NCI-H69 (cell line): ENCODE results near the gene BBS7.

Experiments used
- DNase-seq: peaks from one replicate; lab custom pipeline; 2025; lab: John Stamatoyannopoulos, UW

Gene BBS7

DNA sequence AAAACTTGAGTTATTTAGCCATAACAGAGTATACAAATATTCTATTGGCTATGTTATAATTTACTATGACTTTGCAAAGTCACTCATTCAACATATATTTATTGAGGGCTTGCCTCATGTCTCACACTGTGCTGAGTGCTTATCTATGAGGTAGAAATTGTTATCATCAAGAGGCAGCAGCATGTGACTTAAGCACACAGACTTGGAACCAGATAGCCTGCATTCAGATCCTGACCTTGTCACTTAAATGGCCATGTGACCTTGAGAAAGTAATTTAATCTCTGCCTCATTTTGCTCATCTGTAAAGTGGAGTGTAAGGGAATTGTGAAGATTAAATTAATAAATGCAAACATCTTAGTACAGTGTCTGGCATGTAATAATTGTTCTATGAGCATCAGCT is 79.3 kb downstream of the BBS7 start:
- DNase-seq, result no peak

GRCh38 chr4:121789960-121790829 is 80.1 kb downstream of the BBS7 start:
- no peak for DNase-seq

DNA sequence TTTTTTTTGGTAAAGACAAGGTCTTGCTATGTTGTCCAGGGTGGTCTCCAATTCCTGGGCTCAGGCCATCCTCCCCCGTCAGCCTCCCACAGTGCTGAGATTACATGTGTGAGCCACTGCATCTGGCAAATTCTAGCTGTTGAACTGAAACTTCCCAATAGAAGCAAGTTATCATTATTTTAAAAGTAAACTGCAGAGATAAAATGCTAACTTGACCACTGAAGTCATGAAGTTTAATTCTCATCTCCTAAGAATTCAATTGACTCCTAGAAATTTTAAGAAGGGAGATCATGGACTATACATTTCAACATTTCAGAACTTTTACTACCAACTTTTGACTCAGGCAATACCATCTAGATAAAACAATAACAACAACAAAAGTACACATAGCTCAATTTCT is 80.8 kb downstream of the BBS7 start:
- DNase-seq, result no peak

GRCh38 chr4:121788896-121789295 is 81.4 kb downstream of the BBS7 start:
- DNase-seq, result no peak

- no peak for DNase-seq
Measured at GRCh38 chr4:121786221-121786620, 84.1 kb downstream of the BBS7 start.

DNA sequence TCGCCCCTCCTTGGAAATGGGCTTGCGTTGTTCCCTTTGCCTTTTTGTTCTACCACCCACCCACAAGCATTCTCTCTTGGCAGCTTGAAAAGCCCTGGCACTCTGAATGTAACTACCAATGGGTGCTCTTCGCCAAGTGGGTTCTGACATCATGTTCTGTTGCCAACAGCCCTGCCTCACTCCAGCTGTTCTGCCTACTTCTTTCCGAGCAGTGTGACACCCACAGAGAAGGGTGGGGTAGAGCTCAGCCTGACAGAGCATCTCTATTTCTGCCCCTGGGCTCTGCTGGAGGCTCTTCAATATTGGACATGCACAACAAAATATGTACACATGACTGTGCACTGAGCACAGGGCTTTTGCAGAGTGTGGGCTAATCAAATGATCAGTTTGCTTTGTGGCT is 84.8 kb downstream of the BBS7 start:
- no peak for DNase-seq

- DNase-seq, result no peak
Measured at GRCh38 chr4:121784975-121785374, 85.3 kb downstream of the BBS7 start.

- DNase-seq, result no peak
Measured at GRCh38 chr4:121784401-121784800, 85.9 kb downstream of the BBS7 start.

GRCh38 chr4:121783210-121783609 is 87.1 kb downstream of the BBS7 start:
- no peak for DNase-seq

DNA sequence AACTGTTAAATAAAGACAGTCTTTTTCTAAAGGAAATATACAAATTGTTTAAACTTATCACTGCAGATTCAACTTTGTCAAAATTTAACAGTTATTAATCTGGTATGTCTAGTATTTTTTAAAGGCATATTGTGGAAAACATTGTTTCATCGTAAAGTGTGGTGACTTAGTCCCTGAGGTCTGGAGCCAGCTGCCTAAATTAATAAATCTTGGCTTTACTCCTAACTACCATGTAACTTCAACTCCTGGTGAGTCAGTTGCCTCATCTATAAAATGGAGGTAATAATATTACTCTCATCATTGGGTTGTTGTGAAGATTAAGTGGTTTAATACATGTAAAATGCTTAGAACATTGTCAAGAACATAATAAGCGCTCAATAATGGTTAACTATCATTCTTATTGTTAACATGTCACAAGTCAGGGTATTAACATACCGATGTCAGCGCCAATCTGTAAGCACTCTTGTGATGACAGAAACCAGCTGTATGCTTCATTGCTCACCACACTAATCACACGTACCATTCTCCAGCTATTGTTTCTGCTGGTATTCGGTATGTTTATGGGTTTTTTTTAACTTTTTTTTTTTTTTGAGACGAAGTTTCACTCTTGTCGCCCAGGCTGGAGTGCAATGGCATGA is 91.2 kb downstream of the BBS7 start:
- no peak for DNase-seq

DNA sequence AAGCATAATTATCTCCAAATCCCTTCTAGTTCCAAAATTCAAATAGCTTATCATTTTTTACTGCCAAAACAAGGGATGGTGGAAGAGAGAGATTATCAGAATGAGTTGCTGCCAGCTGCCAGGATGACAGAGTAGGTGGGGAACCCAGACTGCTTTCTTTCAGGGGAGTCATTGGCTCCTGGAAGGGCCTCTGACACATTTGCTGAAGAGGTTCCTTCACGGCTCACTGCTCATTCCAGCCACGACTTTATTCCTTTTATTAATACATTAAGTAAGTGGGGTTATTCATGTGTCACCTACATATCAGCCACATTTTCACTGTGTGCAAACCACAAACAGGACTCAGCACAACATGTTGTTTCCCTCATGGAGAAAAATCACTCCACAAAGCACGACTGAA is 92.6 kb downstream of the BBS7 start:
- no peak for DNase-seq

DNA sequence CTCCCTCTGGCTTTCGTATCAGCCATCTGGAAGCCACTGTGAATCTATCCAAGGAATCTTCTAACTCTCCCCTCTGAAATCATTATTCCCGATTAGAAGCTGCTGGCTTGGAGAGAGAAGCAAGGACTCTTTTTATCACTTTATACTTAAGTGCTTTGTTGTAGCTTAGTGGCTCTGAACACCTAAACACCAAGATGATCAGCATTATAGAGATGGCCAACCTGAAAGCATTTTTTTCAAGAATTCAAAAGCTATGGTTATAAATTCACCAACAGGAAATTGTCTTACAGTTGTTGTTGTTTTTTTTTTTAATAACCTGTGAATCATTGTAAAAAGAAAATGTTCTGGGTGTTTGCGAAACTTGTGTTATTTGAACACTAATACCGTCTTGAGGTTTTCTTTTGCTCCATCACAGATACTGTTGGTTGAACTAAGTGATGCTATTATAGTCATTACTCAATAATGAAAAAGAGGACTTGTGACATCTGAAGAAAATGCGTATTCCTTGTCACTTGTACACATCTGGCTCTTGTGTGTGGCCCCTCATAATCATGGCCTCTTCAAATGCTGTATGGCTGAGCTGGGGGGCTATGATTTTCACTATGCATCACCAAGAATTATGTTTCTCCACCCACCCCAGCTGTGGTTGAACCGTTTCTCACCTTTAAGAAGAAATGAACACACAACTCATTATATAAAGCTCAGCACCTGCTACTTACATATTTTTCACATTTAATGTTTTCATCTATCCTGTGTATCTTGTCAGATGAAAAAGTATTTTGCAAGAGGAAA is 93.5 kb downstream of the BBS7 start:
- no peak for DNase-seq
